Astrocyte (in vitro differentiated cells and primary cell): Measurements from ENCODE around the gene MMEL1.

Experiments used
- EZH2 ChIP-seq: IDR thresholded peaks from 2 replicates; pipeline ENCODE4 v1.6.1; 2012; ENCODE audit warnings: mild to moderate bottlenecking, low read length, inconsistent platforms; ENCODE audit not compliant: insufficient read depth
- TF ChIP-seq, protein P1 (sequence below): IDR thresholded peaks from 2 replicates; pipeline ENCODE4 v1.5.1; 2011; ENCODE audit warnings: low read depth, mild to moderate bottlenecking, inconsistent platforms, low read length, moderate library complexity; ENCODE audit not compliant: insufficient read depth

DNA sequence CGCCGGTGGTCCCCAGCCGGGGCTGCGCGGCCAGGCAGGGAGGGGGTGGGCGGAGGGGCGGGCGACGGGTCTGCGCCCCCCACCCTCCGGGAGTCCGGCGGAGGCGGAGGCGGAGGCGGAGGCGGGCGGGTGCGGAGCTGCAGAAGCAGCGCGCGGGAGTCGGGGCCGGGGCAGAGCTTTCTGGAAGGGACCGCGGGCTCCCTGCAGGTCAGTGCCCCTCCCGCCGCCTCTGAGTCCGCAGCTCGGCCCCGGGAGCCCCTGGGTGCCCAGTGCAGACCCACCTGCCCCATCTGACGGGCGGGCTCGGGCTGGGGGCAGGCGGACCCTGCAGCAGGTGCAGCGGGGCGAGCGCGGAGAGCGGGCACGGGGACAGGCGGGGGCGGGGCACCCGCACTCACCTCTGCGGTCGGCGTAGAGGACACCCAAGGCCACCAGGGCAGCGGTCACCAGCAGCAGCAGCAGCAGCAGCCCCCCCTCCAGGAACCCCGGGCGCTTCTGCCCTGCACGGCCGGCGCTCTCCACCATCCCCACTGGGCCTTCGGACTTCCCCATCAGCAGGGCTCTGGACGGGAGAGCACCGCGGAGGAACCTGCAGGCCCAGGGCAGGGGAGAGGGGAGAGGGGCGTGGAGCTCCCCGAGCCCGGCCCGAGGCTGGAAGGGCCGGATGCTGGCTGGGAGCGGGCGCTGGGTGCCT lies 3.7 kb downstream of the MMEL1 start:
- TF ChIP-seq, protein P1, sequence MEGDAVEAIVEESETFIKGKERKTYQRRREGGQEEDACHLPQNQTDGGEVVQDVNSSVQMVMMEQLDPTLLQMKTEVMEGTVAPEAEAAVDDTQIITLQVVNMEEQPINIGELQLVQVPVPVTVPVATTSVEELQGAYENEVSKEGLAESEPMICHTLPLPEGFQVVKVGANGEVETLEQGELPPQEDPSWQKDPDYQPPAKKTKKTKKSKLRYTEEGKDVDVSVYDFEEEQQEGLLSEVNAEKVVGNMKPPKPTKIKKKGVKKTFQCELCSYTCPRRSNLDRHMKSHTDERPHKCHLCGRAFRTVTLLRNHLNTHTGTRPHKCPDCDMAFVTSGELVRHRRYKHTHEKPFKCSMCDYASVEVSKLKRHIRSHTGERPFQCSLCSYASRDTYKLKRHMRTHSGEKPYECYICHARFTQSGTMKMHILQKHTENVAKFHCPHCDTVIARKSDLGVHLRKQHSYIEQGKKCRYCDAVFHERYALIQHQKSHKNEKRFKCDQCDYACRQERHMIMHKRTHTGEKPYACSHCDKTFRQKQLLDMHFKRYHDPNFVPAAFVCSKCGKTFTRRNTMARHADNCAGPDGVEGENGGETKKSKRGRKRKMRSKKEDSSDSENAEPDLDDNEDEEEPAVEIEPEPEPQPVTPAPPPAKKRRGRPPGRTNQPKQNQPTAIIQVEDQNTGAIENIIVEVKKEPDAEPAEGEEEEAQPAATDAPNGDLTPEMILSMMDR, result no peak
- TF ChIP-seq EZH2, result peak; percentile 50
